Fibroblast of mammary gland (primary cell): ENCODE results near the gene IBA57.

Source experiments
- DNase-seq: peaks from one replicate; pipeline ENCODE4 v3.0.0-alpha.2; 2010; ENCODE audit warnings: low read depth
- H3K4me3 ChIP-seq: 2 replicates; pipeline ENCODE4 v1.5.1; 2011; ENCODE audit warnings: low read depth, mild to moderate bottlenecking, low read length, moderate library complexity; ENCODE audit not compliant: control insufficient read depth
- CTCF ChIP-seq: conservative IDR thresholded peaks from 2 replicates; pipeline ENCODE4 v1.5.1; 2011; ENCODE audit warnings: low read depth, low read length, inconsistent platforms; ENCODE audit not compliant: control insufficient read depth, insufficient read depth

Gene IBA57

GRCh38 chr1:228156941-228157728, 8.5 kb upstream of the IBA57 start:
- no peak for TF ChIP-seq CTCF
- H3K4me3 ChIP-seq, result no peak overlapping the region
- no peak for DNase-seq

GRCh38 chr1:228157729-228158126, 7.9 kb upstream of the IBA57 start:
- no peak overlapping the region for H3K4me3 ChIP-seq
- no peak for TF ChIP-seq CTCF
- DNase-seq, result no peak

GRCh38 chr1:228158151-228159007, 7.2 kb upstream of the IBA57 start:
- TF ChIP-seq CTCF, result no peak
- no peak overlapping the region for H3K4me3 ChIP-seq
- DNase-seq, result no peak

GRCh38 chr1:228159008-228159665, 6.5 kb upstream of the IBA57 start:
- DNase-seq, result no peak
- no peak for TF ChIP-seq CTCF
- H3K4me3 ChIP-seq, result no peak overlapping the region

GRCh38 chr1:228160201-228160761, 5.3 kb upstream of the IBA57 start:
- DNase-seq, result no peak
- H3K4me3 ChIP-seq, result no peak overlapping the region
- TF ChIP-seq CTCF, result no peak

- H3K4me3 ChIP-seq, result no peak overlapping the region
- TF ChIP-seq CTCF, result no peak
- no peak for DNase-seq
Measured at GRCh38 chr1:228161362-228161761, 4.2 kb upstream of the IBA57 start.
